Kidney tubule cell (primary cell): ENCODE data around the gene C1orf74.
A peak's percentile ranks its signal among the peaks of the same experiment; 100 is the strongest.
"Not testable (repeated sequence)": the region's sequence is repeated elsewhere in the genome, so short reads cannot be mapped to it uniquely, and the experiment has no call there.

Experiments used
- DNase-seq: peaks from one replicate; pipeline ENCODE4 v3.0.0-alpha.2; 2018; ENCODE audit warnings: low spot score

C1orf74 gene

GRCh38 chr1:209805875-209806760, 21.8 kb upstream of the C1orf74 start, which contains the start of gene IRF6:
Gene IRF6, minus strand, starts transcription at chr1:209806142. Its CDS starts 4,729 bp downstream, at chr1:209801413.
- peak; percentile 94 for DNase-seq

GRCh38 chr1:209805341-209805781, 21.0 kb upstream of the C1orf74 start:
- DNase-seq, result peak; percentile 32

- DNase-seq, result no peak
These were observed 19.2 kb upstream of the C1orf74 start for GRCh38 chr1:209803568-209803967.

- DNase-seq, result no peak
These were observed 18.4 kb upstream of the C1orf74 start for GRCh38 chr1:209802780-209803152.

- no peak for DNase-seq
These were observed 17.9 kb upstream of the C1orf74 start for GRCh38 chr1:209802117-209802779.

GRCh38 chr1:209800984-209801834, 16.9 kb upstream of the C1orf74 start:
- DNase-seq, result no peak

GRCh38 chr1:209797978-209798639, 13.8 kb upstream of the C1orf74 start:
- DNase-seq, result no peak

GRCh38 chr1:209793711-209794110, 9.4 kb upstream of the C1orf74 start:
- DNase-seq, result not testable (repeated sequence)

- peak; percentile 50 for DNase-seq
These were observed 7.6 kb upstream of the C1orf74 start for GRCh38 chr1:209791920-209792319.

- peak; percentile 56 for DNase-seq
These were observed 6.2 kb upstream of the C1orf74 start for GRCh38 chr1:209790286-209791193.

GRCh38 chr1:209789245-209789644, 4.9 kb upstream of the C1orf74 start:
- DNase-seq, result no peak

GRCh38 chr1:209787551-209787950, 3.2 kb upstream of the C1orf74 start:
- DNase-seq, result no peak

- no peak for DNase-seq
These were observed 1.8 kb upstream of the C1orf74 start for GRCh38 chr1:209786146-209786545.

GRCh38 chr1:209785592-209785991, 1.2 kb upstream of the C1orf74 start:
- DNase-seq, result no peak

- peak; percentile 10 for DNase-seq
These were observed 973 bp downstream of the C1orf74 start for GRCh38 chr1:209783386-209783785.

- DNase-seq, result peak; percentile 37
These were observed 4.1 kb downstream of the C1orf74 start for GRCh38 chr1:209780268-209780667.

GRCh38 chr1:209778102-209778501, 6.3 kb downstream of the C1orf74 start:
- DNase-seq, result no peak

- DNase-seq, result no peak
These were observed 6.8 kb downstream of the C1orf74 start for GRCh38 chr1:209777587-209777986.

- no peak for DNase-seq
These were observed 8.7 kb downstream of the C1orf74 start for GRCh38 chr1:209775678-209776077.

GRCh38 chr1:209774592-209774991, 9.8 kb downstream of the C1orf74 start:
- DNase-seq, result peak; percentile 10

GRCh38 chr1:209772126-209772525, 12.2 kb downstream of the C1orf74 start:
- no peak for DNase-seq
